GM10266 (cell line): ENCODE measurements around the gene SHC3.

Source experiments
- DNase-seq: peaks from one replicate; pipeline ENCODE4 v3.0.0; 2012; ENCODE audit errors: extremely low spot score
- TF ChIP-seq, protein P1 (sequence below): IDR thresholded peaks from 2 replicates; pipeline ENCODE4 v1.5.1; 2012; ENCODE audit warnings: mild to moderate bottlenecking, low read depth; ENCODE audit not compliant: control insufficient read depth, insufficient read depth; ENCODE audit errors: missing control alignments

Gene SHC3

DNA sequence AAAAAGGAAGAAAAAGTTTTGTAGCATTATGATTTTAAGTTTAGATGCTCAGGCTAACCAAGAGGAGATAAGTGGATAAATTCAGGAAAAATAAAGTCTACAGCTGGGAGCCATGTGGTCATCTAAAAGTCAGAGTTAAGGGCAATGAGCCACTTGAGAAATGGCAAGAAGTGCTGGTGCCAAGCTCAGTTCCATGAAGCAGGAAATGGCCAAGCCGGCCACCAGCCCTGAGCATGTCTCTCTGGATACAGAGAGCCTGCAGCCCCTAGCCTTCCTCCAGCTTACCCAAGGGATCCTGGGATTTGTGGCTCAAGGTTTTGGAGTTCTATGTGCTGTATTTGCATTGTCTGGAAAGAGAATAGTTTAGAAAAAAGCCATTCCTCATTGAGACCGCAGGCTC, 199.6 kb downstream of the SHC3 start:
- TF ChIP-seq, protein P1, sequence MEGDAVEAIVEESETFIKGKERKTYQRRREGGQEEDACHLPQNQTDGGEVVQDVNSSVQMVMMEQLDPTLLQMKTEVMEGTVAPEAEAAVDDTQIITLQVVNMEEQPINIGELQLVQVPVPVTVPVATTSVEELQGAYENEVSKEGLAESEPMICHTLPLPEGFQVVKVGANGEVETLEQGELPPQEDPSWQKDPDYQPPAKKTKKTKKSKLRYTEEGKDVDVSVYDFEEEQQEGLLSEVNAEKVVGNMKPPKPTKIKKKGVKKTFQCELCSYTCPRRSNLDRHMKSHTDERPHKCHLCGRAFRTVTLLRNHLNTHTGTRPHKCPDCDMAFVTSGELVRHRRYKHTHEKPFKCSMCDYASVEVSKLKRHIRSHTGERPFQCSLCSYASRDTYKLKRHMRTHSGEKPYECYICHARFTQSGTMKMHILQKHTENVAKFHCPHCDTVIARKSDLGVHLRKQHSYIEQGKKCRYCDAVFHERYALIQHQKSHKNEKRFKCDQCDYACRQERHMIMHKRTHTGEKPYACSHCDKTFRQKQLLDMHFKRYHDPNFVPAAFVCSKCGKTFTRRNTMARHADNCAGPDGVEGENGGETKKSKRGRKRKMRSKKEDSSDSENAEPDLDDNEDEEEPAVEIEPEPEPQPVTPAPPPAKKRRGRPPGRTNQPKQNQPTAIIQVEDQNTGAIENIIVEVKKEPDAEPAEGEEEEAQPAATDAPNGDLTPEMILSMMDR: no peak
- no peak for DNase-seq

DNA sequence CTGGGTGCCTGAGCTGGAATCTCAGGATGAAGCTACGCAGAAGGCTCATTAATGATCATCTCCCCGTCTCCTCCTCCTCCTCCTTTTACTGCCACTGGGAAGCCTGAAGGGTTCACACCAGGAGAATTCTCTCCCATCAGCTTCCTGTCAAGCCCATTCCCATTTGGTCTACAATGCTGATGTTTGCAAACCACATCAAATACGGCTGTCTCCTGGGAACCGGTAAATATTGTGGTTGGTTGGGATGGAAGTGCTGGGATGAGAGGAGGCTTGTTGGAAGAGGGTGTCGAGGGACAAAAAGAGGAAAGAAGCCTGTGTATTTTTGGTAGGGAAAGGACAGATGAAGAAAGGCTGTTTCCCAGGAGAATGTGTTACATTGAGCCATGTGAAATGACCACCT, 200.6 kb downstream of the SHC3 start:
- DNase-seq: no peak
- TF ChIP-seq, protein P1: no peak

DNA sequence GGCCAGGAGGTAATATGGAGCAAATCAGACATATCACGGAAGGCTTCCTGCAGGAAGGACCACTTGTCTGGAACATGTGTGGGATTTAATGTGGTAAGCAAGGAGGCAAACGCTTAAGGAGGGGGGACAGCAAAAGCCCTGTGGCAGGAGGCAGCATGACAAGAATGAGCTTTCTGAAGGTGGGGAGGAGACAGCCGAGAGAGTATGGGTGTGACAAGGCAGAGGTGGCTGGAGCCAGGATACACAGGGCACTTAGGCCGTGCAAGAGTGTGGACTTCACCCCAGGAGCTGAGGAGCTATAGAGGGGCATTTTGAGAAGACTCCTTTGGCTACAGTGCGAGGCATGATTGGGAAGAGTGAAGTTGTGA, 201.7 kb downstream of the SHC3 start:
- TF ChIP-seq, protein P1: no peak
- DNase-seq: no peak

DNA sequence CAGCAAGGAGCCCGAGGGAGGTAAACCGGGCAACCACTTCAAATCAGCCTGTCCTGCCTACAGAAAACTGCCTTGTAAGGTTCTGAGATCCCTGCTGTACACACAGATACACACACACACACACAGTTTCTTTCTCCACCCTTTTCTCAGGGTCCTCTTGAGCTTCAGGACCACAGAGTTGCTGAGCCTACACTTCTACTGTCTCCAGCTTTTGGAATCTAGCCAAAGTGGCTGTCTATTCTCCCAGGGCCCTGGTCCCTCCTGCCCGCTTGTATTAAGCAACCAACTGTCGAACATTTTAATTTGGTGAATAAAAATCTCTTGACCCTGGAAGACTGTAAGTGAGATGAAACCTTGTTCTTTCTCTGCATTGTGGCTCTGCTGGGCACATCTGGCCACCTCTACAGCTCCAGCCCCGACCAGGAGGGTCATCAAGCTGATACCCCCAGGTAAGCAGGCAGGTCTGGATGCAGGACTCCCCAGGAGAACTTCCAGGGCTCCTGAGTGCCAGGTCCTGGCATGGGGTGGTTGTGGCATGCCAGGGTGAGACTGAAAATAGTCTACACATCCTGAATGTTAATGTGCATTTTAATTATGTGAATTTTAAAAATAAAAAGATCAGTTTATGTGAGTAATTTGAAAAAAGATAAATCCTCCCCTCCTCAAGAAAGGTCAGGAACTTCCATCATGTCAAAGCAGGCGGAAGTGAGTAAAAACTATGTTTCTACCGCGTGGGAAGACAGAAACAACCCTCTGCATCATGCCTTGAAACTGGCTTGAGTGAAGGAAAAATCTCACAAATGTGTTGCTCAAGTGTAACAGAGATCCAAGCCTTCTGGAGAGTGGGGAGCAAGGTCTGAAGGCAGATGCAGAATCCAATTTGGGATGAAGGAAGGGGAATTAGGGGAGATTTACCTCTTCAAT, 202.4 kb downstream of the SHC3 start:
- DNase-seq: no peak
- TF ChIP-seq, protein P1: no peak

DNA sequence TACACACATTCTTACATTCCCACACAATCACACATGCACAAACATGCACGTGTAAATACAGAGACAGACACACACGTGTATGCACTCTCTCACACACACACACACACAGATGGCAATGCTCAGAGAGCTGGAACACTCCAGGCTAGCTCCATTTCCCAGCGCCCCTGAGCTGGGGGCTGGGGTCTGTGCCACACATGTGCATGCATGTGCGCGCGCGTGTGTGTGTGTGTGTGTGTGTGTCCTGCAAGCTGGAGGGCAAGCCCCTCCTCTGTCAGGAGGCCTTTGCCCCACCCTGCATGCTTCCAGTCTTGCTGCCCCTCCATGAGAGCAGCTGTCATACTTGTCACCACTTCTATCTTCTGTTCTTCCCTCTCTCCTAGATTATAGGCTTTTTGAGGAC, 204.0 kb downstream of the SHC3 start:
- TF ChIP-seq, protein P1: no peak
- no peak for DNase-seq

DNA sequence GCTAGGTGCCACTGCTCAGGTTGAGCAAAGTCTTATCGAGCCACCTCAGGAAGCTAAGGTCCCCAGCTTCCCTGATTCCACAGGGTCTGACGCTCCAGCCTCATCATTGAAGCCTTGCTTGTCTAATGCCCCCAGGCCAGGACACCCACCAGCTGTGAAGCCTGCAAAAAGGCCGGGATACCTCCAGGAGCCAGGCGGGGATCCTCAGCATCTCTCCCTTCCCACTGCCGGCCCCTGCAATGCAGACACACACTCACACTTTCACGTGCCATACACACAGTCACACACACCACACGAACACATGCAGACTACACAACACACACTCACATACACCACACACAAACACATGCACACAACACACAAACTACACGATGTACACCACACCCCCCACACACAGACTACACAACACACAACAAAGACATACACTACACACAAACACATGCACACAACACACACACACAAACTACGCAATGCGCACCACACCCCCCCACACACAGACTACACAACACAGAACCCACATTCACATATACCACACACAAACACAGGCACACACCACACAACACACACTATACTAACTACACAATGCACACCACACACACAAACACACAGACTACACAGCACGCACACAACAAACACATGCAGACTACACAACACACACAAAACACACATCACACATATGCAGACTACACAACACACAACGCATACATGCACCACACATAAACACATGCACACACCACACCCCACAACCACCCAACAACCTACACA, 205.2 kb downstream of the SHC3 start:
- TF ChIP-seq, protein P1: no peak
- DNase-seq: no peak

DNA sequence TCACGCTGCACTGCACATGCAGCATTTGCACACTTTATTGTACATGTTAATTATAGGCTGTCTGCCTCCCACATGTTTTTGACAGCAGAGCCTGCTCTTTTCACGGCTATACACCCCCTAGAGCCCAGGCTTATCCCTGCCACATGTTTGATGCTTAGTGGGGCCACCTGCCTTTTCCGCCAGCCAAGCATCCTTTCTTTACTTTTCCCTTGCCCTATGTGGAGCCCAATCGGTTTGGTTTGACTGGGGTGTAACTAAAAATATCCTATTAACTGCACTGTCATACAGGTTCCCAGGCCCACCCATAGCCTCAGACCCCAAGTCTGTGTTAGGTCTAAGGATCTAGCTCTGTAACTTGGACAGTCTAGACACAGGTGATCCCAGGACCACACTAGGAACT, 206.2 kb downstream of the SHC3 start:
- TF ChIP-seq, protein P1: no peak
- no peak for DNase-seq
